Measurements from ENCODE around the gene RNF220.
"Not testable (repeated sequence)": the region's sequence is repeated elsewhere in the genome, so short reads cannot be mapped to it uniquely, and the experiment has no call there.

The RNF220 gene

DNA sequence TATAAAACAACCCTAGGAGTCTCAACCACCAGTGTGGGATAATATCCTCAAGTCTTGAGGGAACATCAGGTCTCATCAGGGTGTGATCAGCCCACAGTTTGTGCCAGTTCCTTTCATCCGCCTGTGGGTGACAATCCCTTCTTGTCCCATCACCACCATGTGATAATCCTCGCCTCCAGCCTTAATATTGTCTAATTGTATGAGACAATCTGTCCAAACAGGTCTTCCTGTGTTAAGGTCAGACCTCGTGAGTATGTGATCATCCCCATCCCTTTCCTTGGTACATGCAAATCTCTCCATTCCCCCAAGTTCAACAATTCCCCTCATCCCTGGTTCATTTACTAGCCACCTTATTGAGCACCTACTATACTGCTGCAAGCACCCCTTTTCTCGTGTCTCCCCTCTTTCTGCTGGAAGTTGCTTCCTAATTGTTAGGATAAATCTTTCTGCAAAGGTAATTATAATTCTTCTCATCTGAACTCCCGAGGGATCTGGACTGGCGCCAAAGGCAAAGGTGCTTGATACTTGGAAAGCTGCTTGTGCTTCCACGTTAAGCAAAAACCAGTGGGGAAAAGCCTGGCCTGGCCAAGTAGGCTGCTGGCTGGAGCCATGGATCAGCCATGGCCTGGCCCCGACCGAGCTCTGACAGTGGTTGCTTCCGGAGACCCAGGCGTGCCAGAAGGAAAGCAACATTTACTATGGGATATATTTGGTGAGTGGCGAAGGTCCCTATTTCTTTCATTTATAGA is 92.5 kb downstream of the RNF220 start:
- DNase-seq: no peak

DNA sequence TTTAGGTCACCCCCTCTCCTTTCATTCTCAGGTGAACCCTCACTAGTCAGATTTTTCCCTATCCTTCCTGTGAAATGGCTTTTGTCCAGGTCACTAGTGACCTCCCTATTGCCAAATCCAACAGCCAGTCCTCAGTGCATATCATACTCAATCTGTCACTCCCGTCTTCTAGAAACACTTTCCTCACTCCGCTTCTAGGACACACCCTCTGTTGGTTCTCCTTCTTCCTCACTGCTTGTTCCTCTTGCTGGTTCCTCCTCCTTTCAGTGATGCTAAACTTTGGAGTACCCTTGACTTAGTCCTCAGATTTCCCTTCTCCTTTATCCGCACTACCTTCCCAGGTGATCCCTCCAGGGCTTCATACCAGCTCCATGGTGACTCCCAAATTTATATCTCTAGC is 94.3 kb downstream of the RNF220 start:
- no peak for DNase-seq

DNA sequence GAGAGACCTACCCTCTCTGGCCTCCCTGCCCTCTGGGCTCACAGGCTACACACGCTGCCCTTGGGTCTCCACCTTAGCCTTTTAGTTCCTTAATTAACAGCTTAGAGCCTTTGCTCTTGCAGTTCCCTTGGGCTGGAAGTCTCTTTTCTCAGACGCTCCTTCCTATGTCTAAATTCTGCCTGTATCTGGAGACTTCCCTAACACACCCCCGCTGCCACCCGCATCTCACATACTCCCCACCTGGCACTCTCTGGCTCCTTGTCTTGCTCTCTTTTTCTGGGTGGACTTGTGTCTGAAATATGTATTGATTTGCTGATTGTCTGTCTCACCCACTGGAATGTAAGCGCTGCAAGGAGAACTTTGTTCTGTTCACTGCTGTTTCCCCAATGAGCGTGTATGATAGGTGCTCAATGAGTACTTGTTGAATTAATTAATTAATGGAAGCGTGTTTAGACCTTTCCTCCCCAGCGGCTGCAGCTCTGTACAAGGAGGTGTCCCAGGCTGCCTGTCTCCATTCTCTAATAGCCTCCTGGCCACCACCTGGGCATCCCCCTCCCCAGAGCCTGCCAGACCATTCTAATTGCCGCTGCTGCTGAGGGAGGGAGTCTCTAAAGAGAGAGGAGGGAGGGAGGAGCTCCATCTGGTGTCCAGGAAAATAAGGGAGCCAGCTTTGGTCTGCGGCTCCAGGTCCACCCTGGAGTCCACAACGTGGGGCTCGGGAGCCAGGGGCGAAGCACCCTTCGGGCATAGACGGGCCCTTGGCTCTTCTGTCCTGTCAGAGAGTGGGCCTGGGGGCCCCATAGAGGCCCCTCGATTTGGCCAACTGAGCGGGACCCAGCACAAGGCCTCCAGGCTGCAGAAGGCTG is 95.4 kb downstream of the RNF220 start:
- DNase-seq: peak; percentile 36

- no peak for DNase-seq
These were observed 96.2 kb downstream of the RNF220 start for GRCh38 chr1:44501047-44501890.

- not testable (repeated sequence) for DNase-seq
These were observed 97.8 kb downstream of the RNF220 start for GRCh38 chr1:44502823-44503222.

- no peak for DNase-seq
These were observed 98.6 kb downstream of the RNF220 start for GRCh38 chr1:44503625-44504024.

GRCh38 chr1:44505210-44505993 is 100.3 kb downstream of the RNF220 start:
- DNase-seq: no peak

DNA sequence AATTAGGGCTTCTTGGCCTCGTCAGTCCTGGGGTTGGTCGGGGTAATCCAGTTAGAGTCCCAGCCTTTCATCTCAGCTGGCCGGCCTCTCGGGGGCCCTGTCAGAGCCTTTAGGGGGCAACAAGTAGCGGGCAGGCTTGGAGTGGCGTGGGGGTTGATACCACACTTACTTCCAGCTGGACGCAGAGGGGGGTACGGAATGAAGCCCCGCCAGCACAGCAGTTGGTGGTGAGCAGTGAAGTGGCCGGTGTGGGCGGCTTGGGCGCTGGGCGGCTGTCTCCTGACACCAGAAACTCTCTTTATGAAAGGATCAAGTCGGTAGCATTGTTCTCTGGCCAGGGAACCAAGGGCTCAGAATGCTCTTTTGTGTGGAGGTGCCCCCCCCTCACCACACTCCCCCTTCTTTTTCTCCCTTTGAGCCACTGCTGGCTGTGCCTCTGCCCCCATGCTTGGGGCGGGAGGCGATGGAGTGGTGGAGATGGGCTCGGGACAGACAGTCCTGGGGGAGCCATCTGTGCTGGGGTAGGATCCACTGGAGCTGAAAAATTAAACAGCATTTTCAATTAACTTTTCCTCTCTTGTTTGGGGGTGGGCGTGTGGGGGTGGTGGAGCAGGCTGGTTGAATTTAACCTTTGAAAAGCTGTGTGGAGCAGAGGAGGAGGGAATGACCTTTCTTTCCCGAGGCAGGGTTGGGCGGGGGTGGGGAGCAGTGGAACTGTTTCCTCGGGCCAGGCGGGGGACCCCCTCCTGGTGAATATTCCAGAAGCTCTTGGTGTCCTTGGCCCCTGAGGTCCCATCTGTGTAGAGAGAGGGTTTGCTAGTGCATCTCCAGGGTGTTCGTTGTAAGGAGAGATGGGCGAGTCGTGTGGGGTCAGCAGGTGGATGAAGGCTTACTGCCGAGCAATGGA is 102.7 kb downstream of the RNF220 start:
- DNase-seq: no peak

GRCh38 chr1:44508397-44508745 is 103.3 kb downstream of the RNF220 start:
- no peak for DNase-seq

- DNase-seq: no peak
These were observed 106.3 kb downstream of the RNF220 start for GRCh38 chr1:44511363-44511762.

DNA sequence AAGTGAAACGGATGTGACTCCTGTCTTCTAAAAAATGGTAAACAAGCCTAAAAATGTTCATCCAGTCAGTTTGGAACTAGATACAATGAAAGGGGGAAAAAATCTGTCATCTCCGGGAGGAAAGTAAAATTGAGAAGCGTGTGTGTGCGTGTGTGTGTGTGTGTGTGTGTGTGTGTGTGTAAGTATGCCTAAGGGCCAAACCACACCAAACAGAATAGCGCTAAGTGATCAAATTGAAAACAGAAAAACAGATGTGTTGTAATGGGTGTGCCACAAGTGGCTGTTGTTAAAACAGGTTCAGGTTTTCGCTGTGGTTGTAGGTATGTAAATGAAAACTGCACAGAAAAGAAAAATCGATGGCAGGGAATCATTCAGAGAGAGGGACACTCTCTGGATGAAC is 106.7 kb downstream of the RNF220 start:
- no peak for DNase-seq

DNA sequence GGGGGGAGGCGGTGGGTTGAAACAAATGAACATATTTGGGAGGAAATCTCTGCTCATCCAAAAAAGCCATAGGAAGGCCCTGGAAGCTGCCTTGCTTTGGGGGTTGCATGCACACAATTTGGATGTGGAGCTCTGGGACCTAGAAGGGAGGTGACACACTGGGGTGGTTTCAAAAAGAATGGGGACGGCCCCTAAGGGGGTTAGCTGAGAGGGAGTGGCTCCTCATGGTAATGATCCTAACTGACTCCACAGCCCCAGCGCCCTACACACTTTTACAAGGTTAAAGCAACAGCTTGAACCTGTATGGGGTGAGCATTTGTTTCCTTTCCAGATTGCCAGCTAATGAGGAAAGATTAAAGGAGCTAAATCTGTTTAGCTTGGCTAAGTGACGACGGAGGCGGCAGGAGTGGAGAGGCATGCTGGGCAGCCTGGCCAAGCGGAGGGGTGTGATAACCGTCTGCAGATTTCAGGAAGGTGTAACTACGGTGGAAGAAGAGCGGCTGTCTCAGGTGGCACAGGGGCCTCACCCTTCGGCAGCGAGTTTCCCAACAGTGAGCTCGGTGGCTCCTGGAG is 107.3 kb downstream of the RNF220 start:
- DNase-seq: no peak

- no peak for DNase-seq
These were observed 108.1 kb downstream of the RNF220 start for GRCh38 chr1:44513111-44513510.

DNA sequence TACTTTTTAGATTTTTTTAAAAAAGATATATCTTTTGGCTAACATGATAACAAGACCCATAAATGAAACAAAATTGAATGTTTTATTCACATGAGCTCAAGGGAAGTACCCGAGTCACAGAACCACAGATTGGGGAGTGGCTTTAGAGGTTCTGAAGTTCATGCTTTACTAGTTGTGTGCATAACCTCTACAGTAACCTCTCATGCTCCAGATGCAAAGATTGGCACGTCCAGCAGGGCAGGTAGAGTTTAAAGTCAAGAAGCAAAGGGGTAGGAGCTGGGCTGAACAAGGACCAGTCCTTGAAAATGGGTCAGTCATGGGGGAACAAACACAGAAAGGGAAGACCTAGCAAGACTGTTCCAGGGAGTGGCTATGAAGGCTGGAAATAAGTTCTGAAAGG is 109.6 kb downstream of the RNF220 start:
- DNase-seq: no peak

- peak; percentile 62 for DNase-seq
These were observed 110.4 kb downstream of the RNF220 start for GRCh38 chr1:44515416-44515815.

GRCh38 chr1:44519035-44519676 is 114.1 kb downstream of the RNF220 start:
- DNase-seq: no peak

DNA sequence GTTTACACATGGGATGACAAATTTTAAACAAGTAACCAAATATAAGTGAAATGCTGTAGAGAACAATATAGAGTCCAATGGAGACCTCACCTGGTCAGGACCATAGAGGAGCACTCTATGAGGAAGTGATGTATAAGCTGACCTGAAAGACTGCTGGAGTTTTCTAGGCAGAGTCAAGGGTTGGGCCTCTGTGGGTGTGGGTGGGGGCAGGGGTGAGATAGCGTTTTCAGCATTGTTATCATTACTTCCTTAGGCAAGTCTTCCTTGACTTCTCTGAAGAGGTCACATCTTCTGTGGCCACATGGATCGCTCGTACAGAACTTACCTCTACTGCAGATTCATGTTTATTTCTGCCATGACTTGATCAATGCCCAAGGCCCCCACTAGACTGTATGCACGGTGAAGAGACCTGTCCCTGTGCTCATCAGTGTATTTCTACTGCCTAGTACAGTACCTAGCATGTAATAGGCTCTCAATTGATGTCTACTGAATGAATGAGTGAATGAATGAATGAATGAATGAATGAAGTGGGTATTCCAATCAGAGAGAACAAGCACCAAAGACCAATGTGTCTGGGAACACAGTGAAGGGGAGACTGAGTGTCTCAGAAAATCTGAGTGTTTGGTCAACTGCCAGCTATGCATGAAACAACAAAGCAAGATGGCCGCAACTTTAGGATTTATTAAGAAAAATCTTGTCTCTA is 116.5 kb downstream of the RNF220 start:
- DNase-seq: no peak

DNA sequence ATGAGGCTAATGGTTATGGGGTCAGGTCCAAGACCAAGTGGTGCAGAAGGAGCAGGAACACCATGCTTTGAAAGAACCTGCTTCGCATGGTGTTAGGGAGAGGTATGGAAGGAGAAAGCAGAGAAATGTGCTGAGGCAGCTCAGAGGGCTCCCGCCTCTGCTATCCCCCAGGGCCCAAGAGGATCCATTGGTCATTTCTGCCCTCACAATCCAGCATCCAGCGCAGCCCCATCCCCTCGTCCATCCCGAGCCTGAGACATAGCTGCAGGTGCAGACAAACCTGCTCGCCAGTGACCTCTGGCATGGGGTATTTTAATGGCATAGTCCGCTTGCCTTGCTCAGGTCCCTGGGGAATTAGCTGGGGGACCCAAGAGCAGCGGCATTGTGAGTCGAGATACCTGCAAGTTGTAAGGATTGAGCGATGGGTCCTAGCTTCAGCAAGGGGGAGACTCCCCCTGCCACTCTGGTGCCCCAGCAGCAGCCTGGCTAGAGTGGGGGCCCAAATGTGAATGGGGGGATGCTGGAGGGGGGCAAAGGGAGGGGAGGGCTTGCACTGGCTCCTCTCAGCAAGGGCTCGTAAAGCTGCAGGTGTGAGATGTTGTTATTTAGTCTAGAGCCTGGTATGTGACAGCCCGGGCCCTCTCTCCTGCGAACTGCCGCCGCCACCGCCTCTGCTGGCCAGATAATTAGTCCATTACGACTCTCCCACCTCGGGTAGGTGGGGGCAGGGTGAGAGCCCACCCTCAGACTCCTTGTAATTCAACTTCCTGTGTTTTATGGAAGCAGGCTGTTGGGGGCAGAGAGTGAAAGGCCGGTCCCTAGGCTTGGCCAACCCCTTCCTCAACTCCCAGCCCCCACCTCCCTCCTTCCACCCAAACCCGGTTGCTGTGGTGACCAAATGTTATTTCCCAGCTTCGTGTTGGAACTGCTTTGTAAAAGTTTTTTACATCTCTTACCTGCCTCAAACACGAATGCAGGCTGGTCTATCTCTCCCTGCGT is 118.8 kb downstream of the RNF220 start:
- no peak for DNase-seq
